B cell (primary cell): ENCODE measurements around the gene EFHD2. TPM values are rescaled to one million over a fixed set of nuclear protein-coding genes. Genes with fewer than 3 reads are reported as not detected.

Source experiments
- ATAC-seq: fragments of 200-7000 bp; cut with Tn5 transposase; one replicate; pipeline ENCODE4 v1.10.0; 2021; ENCODE audit warnings: low read depth, mild to moderate bottlenecking, moderate number of reproducible peaks, moderate library complexity
- CTCF ChIA-PET: fragments of 350-600 bp; sonication (Branson Sonifier 250); formaldehyde crosslinking; loops from one replicate; lab custom pipeline; 2021; ENCODE audit warnings: antibody characterized with exemption, inconsistent platforms; lab: Charles Lee
- POLR2A ChIA-PET: fragments of 350-600 bp; sonication (Branson Sonifier 250); formaldehyde crosslinking; loops from one replicate; lab custom pipeline; 2021; ENCODE audit warnings: antibody characterized with exemption; lab: Charles Lee
- DNase-seq: peaks from one replicate; pipeline ENCODE4 v3.0.0; 2013
- H2AFZ ChIP-seq: 2 replicates; pipeline ENCODE4 v1.6.1; 2012; ENCODE audit warnings: mild to moderate bottlenecking, low read depth, low read length; ENCODE audit not compliant: insufficient read depth, poor library complexity, severe bottlenecking
- H3K27ac ChIP-seq, 2 donors: 1 replicate in 1 of 2; 2 replicates in 1 of 2; pipeline ENCODE4 v1.5.1; 2012 to 2013; ENCODE audit warnings: low read length in 2 of 2, mild to moderate bottlenecking in 2 of 2, moderate library complexity in 1 of 2
- H3K27me3 ChIP-seq, 4 experiments: fragments of 200-600 bp in 1 of 4; sonication (generic) in 1 of 4; replicated peaks in 1 of 4; 1 replicate in 2 of 4; 2 replicates in 2 of 4; pipeline versions ENCODE4 v1.6.1 to v1.7.0; 2013 to 2016; ENCODE audit warnings: low read length in 3 of 4, mild to moderate bottlenecking in 2 of 4, mixed read lengths in 1 of 4, moderate library complexity in 1 of 4; ENCODE audit not compliant: insufficient read depth in 4 of 4, control insufficient read depth in 3 of 4; ENCODE audit errors: control extremely low read depth in 1 of 4
- H3K36me3 ChIP-seq, 2 experiments: replicated peaks in 1 of 2; 1 replicate in 1 of 2; 2 replicates in 1 of 2; pipeline versions ENCODE4 v1.6.1 to v1.7.1; 2013; ENCODE audit warnings: low read length in 1 of 2; ENCODE audit not compliant: insufficient read depth in 2 of 2, control insufficient read depth in 1 of 2; ENCODE audit errors: control extremely low read depth in 1 of 2, extremely low read depth in 1 of 2
- H3K4me1 ChIP-seq, 2 donors: fragments of 200-600 bp in 1 of 2; sonication (generic) in 1 of 2; 1 replicate in 1 of 2; 2 replicates in 1 of 2; pipeline versions ENCODE4 v1.5.1 to v1.6.1; 2013 to 2017; ENCODE audit warnings: low read length in 2 of 2; ENCODE audit not compliant: control insufficient read depth in 2 of 2, insufficient read depth in 2 of 2
- H3K4me2 ChIP-seq: replicated peaks from 2 replicates; pipeline ENCODE3; 2012; ENCODE audit warnings: mild to moderate bottlenecking, low read depth, low read length; ENCODE audit not compliant: poor library complexity, severe bottlenecking
- H3K4me3 ChIP-seq, 5 experiments: fragments of 200-600 bp in 1 of 5; sonication (generic) in 1 of 5; 1 replicate in 3 of 5; 2 replicates in 2 of 5; pipeline versions ENCODE4 v1.5.1 to v1.7.0; 2011 to 2016; ENCODE audit warnings: low read length in 4 of 5, mild to moderate bottlenecking in 4 of 5, low read depth in 2 of 5, control low read depth in 1 of 5, moderate library complexity in 1 of 5; ENCODE audit not compliant: insufficient read depth in 1 of 5; ENCODE audit errors: control extremely low read depth in 1 of 5, extremely low read depth in 1 of 5
- H3K79me2 ChIP-seq: fragments of 200-600 bp; sonication (generic); one replicate; pipeline ENCODE4 v1.6.0; 2016; ENCODE audit warnings: low read length; ENCODE audit not compliant: control insufficient read depth, insufficient read depth
- H3K9ac ChIP-seq: fragments of 200-600 bp; sonication (generic); 2 replicates; pipeline ENCODE4 v1.6.1; 2017; ENCODE audit warnings: mild to moderate bottlenecking, low read length, moderate library complexity
- H3K9me3 ChIP-seq, 3 donors: one replicate each; pipeline versions ENCODE4 v1.6.1 to v1.7.1; 2013; ENCODE audit warnings: low read length in 2 of 3; ENCODE audit not compliant: control insufficient read depth in 2 of 3, insufficient read depth in 1 of 3; ENCODE audit errors: control extremely low read depth in 1 of 3
- H4K20me1 ChIP-seq: 2 replicates; pipeline ENCODE4 v1.6.0; 2012; ENCODE audit warnings: mild to moderate bottlenecking, low read length; ENCODE audit not compliant: insufficient read depth, control insufficient read depth, poor library complexity, severe bottlenecking
- H3K27ac Mint-ChIP-seq: one replicate; pipeline ENCODE4 v1.8.0; 2021; ENCODE audit warnings: mixed read lengths
- H3K27me3 Mint-ChIP-seq: one replicate; pipeline ENCODE4 v1.8.0; 2021; ENCODE audit warnings: mixed read lengths
- H3K4me1 Mint-ChIP-seq: one replicate; pipeline ENCODE4 v1.8.0; 2021; ENCODE audit warnings: mixed read lengths
- H3K4me3 Mint-ChIP-seq: one replicate; pipeline ENCODE4 v1.8.0; 2021; ENCODE audit warnings: mixed read lengths
- H3K9me3 Mint-ChIP-seq: one replicate; pipeline ENCODE4 v1.8.0; 2022; ENCODE audit warnings: mixed read lengths; ENCODE audit not compliant: insufficient read depth
- CTCF ChIP-seq: fragments of 200-600 bp; IDR thresholded peaks from one replicate; pipeline ENCODE4 v1.8.0; 2022; ENCODE audit warnings: antibody characterized with exemption, mild to moderate bottlenecking
- EZH2 ChIP-seq: IDR thresholded peaks from 2 replicates; pipeline ENCODE4 v1.6.1; 2012; ENCODE audit warnings: borderline replicate concordance, low read depth, mild to moderate bottlenecking, moderate library complexity, low read length; ENCODE audit not compliant: insufficient read depth, poor library complexity, severe bottlenecking
- WGBS: methylation state at CpG from one replicate; pipeline ENCODE4 v1.1.5; 2013; ENCODE audit warnings: missing lambda C conversion rate; ENCODE audit not compliant: insufficient coverage; 5-methylcytosine and 5-hydroxymethylcytosine counted together
- intact Hi-C: fragments of 100-400 bp; cut with micrococcal nuclease; formaldehyde crosslinking; loops from one replicate; pipeline ENCODE4 v1.10.0; 2022
- polyA plus RNA-seq: library from polyadenylated mRNA; depleted of rRNA; stranded (reverse); fragments of >200 nt; gene quantifications from 2 replicates; pipeline ENCODE4 v1.2.3, GENCODE V29; 2012
- total RNA-seq, 2 donors: library from RNA; stranded (reverse); fragments of 120-200 nt in 1 of 2; gene quantifications; 1 replicate in 1 of 2; 2 replicates in 1 of 2; pipeline versions ENCODE4 v1.2.3 to v1.2.4, GENCODE V29; 2013 to 2022

Gene EFHD2
- total and polyA plus RNA-seq, 2 donors (not counting 1 experiment from before 2014, with no cell fraction given): 39.3 to 67.2 TPM

GRCh38 chr1:15400627-15401026 lies 9.1 kb upstream of the EFHD2 start:
- H3K4me3 Mint-ChIP-seq: no peak overlapping the region

More at GRCh38 chr1:15400627-15401026, 9.1 kb upstream of the EFHD2 start:
- 96% methylated on average over 3 of the region's 3 CpGs for WGBS
- ChIA-PET POLR2A (no interaction called here), CTCF (interaction anchor here (1.1 to 1.8 kb wide), 3 partner anchors 15 to 77 kb away, joined by 3 to 10 read pairs (median 6); no protein-coding TSS in a partner anchor)
- Mint-ChIP-seq H3K4me1 (peaks cover 4% of the 10 kb centered on the region), H3K9me3 (peaks cover 2% of the 10 kb centered on the region), H3K27me3 (peaks cover 3% of the 10 kb centered on the region), H3K27ac (no peak overlapping the region)
- no peak overlapping the region for H3K9ac ChIP-seq
- no peaks in the 10 kb centered on the region for H3K79me2 ChIP-seq
- no peak overlapping the region for H3K27ac ChIP-seq
- no peak for DNase-seq
- intact Hi-C loops: no loop called here
- ATAC-seq: no peak
- H2AFZ ChIP-seq: no peak overlapping the region
- TF ChIP-seq EZH2 (no peak), CTCF (no peak)
- H3K9me3 ChIP-seq: peaks cover 3 to 11% (median 6%) of the 10 kb centered on the region in 3 donors
- H3K4me2 ChIP-seq: no peak overlapping the region
- H3K4me1 ChIP-seq: no peaks in the 10 kb centered on the region
- no peak overlapping the region for H3K4me3 ChIP-seq
- no peaks in the 10 kb centered on the region for H4K20me1 ChIP-seq
- H3K36me3 ChIP-seq: no peaks in the 10 kb centered on the region
- H3K27me3 ChIP-seq: no peaks in the 10 kb centered on the region
